ENCODE data around the gene MYLK. TPM values are rescaled to one million over a fixed set of nuclear protein-coding genes. Genes with fewer than 3 reads are reported as not detected.
A peak's percentile ranks its signal among the peaks of the same experiment; 100 is the strongest.
"Not testable (repeated sequence)": the region's sequence is repeated elsewhere in the genome, so short reads cannot be mapped to it uniquely, and the experiment has no call there.

Gene MYLK
- total and polyA plus RNA-seq, 8 donors, result 35.1 to 916 (median 340) TPM

GRCh38 chr3:123719061-123719756, 164.9 kb downstream of the MYLK start:
- H3K4me3 ChIP-seq; H3K36me3 ChIP-seq; intact Hi-C loops (cut with DNase I; ENCODE audit: low total_unique reads); H3K9me3 ChIP-seq; H3K27me3 ChIP-seq: not testable (repeated sequence)
- TF ChIP-seq, protein P1, sequence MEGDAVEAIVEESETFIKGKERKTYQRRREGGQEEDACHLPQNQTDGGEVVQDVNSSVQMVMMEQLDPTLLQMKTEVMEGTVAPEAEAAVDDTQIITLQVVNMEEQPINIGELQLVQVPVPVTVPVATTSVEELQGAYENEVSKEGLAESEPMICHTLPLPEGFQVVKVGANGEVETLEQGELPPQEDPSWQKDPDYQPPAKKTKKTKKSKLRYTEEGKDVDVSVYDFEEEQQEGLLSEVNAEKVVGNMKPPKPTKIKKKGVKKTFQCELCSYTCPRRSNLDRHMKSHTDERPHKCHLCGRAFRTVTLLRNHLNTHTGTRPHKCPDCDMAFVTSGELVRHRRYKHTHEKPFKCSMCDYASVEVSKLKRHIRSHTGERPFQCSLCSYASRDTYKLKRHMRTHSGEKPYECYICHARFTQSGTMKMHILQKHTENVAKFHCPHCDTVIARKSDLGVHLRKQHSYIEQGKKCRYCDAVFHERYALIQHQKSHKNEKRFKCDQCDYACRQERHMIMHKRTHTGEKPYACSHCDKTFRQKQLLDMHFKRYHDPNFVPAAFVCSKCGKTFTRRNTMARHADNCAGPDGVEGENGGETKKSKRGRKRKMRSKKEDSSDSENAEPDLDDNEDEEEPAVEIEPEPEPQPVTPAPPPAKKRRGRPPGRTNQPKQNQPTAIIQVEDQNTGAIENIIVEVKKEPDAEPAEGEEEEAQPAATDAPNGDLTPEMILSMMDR (IDR thresholded peaks at IDR 0.05), result peak in 5 of 7 experiments; percentile 15 to 69 (median 60)
- 20 to 35% (median 29%) methylated on average over 11 to 15 of the region's 15 CpGs for WGBS, 5 donors
- peak; percentile 70 to 92 for DNase-seq
- peaks cover 4 to 45% (median 27%) of the 10 kb centered on the region in 4 donors for H3K4me1 ChIP-seq
- peak overlapping the region; percentile 19 to 84 (median 68) for H3K27ac ChIP-seq

GRCh38 chr3:123718108-123718507, 166.0 kb downstream of the MYLK start:
- intact Hi-C loops (cut with DNase I; ENCODE audit: low total_unique reads), result no loop called here
- Histone ChIP-seq H3K4me3 (no peak overlapping the region), H3K27me3 (no peaks in the 10 kb centered on the region), H3K9me3 (no peaks in the 10 kb centered on the region), H3K27ac (no peak overlapping the region), H3K4me1 (peaks cover 2 to 36% (median 20%) of the 10 kb centered on the region in 4 donors), H3K36me3 (no peaks in the 10 kb centered on the region)
- 71 to 90% (median 76%) methylated on average over 5 of the region's 5 CpGs for WGBS, 5 donors
- DNase-seq, result no peak
- TF ChIP-seq EP300 (IDR thresholded peaks at IDR 0.05), result no peak
- TF ChIP-seq, protein P1 (IDR thresholded peaks at IDR 0.05), result no peak
- no peak for TF ChIP-seq POLR2A (IDR thresholded peaks at IDR 0.05)
- TF ChIP-seq POLR2AphosphoS5 (IDR thresholded peaks at IDR 0.05), result no peak

- H3K27ac ChIP-seq; H3K27me3 ChIP-seq; DNase-seq; H3K36me3 ChIP-seq; intact Hi-C loops (cut with DNase I; ENCODE audit: low total_unique reads); H3K4me3 ChIP-seq; H3K9me3 ChIP-seq: not testable (repeated sequence)
- 47 to 69% (median 62%) methylated on average over 2 of the region's 2 CpGs for WGBS, 5 donors
- H3K4me1 ChIP-seq, result peaks cover 0 to 30% (median 17%) of the 10 kb centered on the region in 4 donors
Observed at GRCh38 chr3:123717451-123717850, 166.7 kb downstream of the MYLK start.

- intact Hi-C loops (cut with DNase I; ENCODE audit: low total_unique reads), result no loop called here
- Histone ChIP-seq H3K9me3 (no peaks in the 10 kb centered on the region), H3K4me1 (peaks cover 0 to 35% (median 16%) of the 10 kb centered on the region in 4 donors), H3K27me3 (no peaks in the 10 kb centered on the region), H3K4me3 (no peak overlapping the region), H3K27ac (no peak overlapping the region), H3K36me3 (no peaks in the 10 kb centered on the region)
- no peak for DNase-seq
- WGBS, 5 donors, result 83 to 88% (median 86%) methylated on average over 4 of the region's 4 CpGs
- TF ChIP-seq POLR2A (IDR thresholded peaks at IDR 0.05) (no peak), POLR2AphosphoS5 (IDR thresholded peaks at IDR 0.05) (no peak), EP300 (IDR thresholded peaks at IDR 0.05) (no peak)
- TF ChIP-seq, protein P1 (IDR thresholded peaks at IDR 0.05), result no peak
Observed at GRCh38 chr3:123716411-123716810, 167.7 kb downstream of the MYLK start.

DNA sequence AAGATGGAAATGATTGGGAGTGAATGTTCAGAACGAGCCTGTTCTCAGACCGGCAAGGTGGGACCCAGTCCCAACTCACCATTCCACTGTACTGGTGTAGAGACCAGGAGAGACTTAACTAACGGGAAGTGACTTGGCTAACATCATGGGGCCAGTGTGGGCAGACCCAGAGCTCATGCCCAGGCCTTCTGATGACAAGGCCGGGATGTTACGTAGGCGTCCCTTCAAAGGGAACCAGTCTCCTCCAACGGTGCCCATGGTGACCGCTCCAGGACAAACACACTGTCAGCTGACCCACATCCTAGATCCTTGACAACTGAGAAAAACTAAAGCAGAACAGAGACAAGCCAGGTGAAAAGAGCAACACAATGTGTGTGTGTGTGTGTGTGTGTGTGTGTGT, 170.9 kb downstream of the MYLK start:
- no peaks in the 10 kb centered on the region for H3K36me3 ChIP-seq
- H3K27ac ChIP-seq, result no peak overlapping the region
- H3K9me3 ChIP-seq, result no peaks in the 10 kb centered on the region
- no peak for TF ChIP-seq POLR2A (IDR thresholded peaks at IDR 0.05)
- no peak for TF ChIP-seq EP300 (IDR thresholded peaks at IDR 0.05)
- no peaks in the 10 kb centered on the region for H3K27me3 ChIP-seq
- intact Hi-C loops (cut with DNase I; ENCODE audit: low total_unique reads), result loop anchor here (5.0 kb wide), 1 partner anchor 66 kb away; no protein-coding TSS in a partner anchor
- H3K4me1 ChIP-seq, result peaks cover 0 to 9% (median 2%) of the 10 kb centered on the region in 4 donors
- WGBS, 5 donors, result 79 to 90% (median 86%) methylated on average over 5 to 8 of the region's 8 CpGs
- no peak for DNase-seq
- no peak overlapping the region for H3K4me3 ChIP-seq

All from stomach (tissue), 9 donors.